Measurements from ENCODE around the gene LYRM1. TPM values are rescaled to one million over a fixed set of nuclear protein-coding genes. Genes with fewer than 3 reads are reported as not detected.
"Not testable (repeated sequence)": the region's sequence is repeated elsewhere in the genome, so short reads cannot be mapped to it uniquely, and the experiment has no call there.

Gene LYRM1
- polyA plus RNA-seq, 3 donors, result 26.9 to 76.0 (median 61.2) TPM

DNA sequence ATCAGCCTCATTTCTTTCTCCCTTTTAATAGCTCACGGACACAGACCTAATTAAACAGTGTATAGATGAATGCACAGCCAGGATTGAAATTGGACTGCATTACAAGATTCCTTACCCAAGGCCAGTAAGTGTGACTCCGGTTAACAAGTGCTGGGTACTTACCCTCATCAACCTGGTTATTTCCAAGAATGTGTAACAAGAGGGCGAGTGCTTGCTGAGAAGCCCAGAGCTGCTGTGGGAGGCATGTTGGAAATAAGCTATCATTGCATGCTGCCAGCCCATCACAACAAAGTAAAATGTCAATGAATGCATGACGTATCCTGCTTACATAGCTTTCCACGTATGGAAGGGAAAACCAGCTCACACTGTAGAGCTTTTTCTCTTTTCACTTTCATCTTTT lies 19.5 kb downstream of the LYRM1 start:
- H3K27ac ChIP-seq (ENCODE audit: low read depth, low read length), result no peak overlapping the region
- 89 to 95% (median 93%) methylated on average over 5 of the region's 5 CpGs for WGBS, 3 donors

DNA sequence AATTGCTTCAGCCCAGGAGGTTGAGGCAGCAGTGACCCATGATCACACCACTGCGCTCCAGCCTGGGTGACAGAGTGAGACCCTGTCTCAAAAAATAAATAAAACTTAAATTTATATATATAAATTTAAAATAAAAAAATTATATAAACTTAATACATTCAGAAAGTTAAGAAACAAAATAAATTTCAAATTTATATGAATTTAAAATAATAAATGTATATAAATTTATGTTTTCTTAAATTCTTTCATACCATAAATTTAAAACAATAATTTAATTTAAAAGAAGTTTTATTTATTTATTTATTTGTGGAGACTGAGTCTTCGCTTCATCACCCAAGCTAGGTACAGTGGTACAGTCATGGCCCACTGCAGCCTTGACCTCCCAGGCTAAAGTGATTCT lies 20.2 kb downstream of the LYRM1 start:
- WGBS, 3 donors, result 99 to 100% (median 100%) methylated on average over 2 of the region's 2 CpGs

DNA sequence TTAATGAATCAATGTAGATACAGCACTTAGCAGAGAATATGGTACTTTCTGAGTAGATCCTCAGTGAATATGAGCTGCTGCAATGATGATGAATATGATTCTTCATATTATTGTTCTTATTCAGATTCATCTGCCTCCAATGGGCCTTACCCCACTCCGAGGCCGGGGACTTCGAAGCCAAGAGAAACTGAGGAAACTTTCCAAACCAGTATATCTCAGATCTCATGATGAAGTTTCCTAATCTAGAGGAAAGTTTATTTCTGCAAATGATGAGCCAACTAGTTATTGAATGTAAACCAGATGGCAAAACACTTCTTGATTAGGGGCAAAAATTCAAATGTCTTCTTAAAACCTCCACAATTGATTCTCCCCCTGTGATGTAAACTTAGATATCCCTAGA lies 23.3 kb downstream of the LYRM1 start:
- no peak overlapping the region for H3K27ac ChIP-seq (ENCODE audit: low read depth, low read length)
- WGBS, 3 donors, result 81 to 96% (median 91%) methylated on average over 3 of the region's 3 CpGs

More for the DNA sequence above, 20.2 kb downstream of the LYRM1 start:
- no peak overlapping the region for H3K27ac ChIP-seq (ENCODE audit: low read depth, low read length)

DNA sequence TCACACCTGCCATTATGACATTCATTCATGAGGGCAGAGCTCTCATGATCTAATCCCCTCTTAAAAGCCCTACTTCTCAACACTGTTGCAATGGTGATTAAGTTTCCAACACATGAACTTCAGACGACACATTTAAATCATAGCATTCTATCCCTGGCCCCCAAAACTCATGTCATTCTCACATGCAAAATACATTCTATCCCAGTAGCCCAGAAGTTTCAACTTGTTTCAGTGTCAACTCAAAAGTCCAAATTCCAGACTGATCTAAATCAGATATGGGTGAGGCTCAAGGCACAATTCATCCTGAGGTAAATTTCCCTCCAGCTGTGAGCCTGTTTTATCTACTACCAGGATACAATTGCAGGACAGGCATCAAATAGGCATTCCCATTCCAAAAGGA lies 25.2 kb downstream of the LYRM1 start:
- 96 to 97% (median 97%) methylated on average over 1 of the region's 1 CpG for WGBS, 3 donors
- H3K27ac ChIP-seq (ENCODE audit: low read depth, low read length), result no peak overlapping the region

DNA sequence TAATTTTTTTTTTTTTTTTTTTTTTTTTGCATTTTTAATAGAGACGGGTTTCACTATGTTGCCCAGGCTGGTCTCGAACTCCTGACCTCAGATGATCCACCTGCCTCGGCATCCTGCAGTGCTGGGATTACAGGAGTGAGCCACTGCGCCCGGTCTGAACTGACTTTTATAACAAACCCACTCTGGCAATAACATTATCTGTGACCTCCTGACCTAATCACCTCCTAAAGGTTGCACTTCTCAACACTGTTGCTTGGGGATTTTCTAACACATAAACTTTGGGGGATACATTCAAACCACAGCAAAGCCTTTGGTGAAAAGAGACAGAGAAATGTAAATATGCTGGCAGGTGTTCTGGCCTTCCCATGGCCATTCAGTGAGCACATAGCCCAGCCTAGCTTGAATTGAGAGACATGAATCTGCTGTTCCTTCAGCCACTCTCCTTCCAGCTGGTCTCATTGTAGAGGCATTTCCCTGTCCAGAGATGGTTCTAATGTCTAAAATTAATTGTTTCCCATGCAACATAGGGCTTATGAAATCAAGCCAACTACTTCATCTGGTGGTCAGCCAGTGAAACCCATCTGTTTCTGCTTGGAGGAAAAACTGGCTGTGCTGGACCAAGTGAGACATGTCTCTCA lies 28.3 kb downstream of the LYRM1 start:
- no peak overlapping the region for H3K27ac ChIP-seq (ENCODE audit: low read depth, low read length)
- WGBS, 3 donors, result 78 to 91% (median 82%) methylated on average over 3 to 5 of the region's 5 CpGs

DNA sequence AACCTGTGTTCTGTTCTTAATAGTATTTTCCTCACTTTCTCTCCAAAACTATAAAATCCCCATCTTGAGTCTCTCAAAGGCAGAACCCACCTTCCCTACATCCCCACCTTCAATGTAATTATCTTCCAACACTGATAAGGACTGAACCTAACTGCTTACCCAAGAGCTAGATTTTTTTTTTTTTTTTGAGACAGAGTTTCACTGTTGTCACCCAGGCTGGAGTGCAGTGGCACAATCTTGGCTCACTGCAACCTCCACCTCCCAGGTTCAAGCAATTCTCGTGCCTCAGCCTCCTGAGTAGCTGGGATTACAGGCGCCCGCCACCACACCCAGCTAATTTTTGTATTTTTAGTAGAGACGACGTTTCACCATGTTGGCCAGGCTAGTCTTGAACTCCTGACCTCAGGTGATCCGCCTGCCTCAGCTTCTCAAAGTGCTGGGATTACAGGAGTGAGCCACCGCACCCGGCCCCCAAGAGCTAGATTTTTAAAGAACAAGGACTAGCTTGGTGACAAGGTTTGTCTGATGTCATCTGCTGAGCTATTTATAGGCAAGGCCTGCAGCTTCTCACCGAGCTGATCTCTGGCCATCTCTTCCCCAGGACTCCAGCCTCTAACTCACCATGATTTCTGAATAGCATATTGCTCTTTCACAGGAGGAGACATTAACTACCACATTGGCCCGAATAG lies 29.2 kb downstream of the LYRM1 start:
- H3K27ac ChIP-seq (ENCODE audit: low read depth, low read length), result not testable (repeated sequence)
- 72 to 74% (median 74%) methylated on average over 10 of the region's 10 CpGs for WGBS, 3 donors

DNA sequence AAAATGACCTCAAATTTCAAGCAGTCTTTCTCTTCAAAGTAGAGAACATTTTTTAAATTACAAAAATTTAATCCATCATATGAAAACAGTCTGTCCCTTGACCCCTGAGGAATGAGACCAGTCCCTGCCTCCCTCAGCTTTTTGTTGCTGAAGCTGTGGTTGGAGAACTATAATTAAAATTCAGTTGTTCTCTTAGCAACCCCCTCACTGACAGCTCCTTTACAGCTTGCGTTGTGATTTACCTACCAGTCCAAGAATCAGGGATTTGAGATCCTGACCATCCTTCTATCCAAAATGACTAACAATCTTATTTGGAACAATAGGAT lies 29.8 kb downstream of the LYRM1 start:
- WGBS, 3 donors, result 61 to 95% (median 68%) methylated on average over 1 of the region's 1 CpG
- H3K27ac ChIP-seq (ENCODE audit: low read depth, low read length), result no peak overlapping the region

DNA sequence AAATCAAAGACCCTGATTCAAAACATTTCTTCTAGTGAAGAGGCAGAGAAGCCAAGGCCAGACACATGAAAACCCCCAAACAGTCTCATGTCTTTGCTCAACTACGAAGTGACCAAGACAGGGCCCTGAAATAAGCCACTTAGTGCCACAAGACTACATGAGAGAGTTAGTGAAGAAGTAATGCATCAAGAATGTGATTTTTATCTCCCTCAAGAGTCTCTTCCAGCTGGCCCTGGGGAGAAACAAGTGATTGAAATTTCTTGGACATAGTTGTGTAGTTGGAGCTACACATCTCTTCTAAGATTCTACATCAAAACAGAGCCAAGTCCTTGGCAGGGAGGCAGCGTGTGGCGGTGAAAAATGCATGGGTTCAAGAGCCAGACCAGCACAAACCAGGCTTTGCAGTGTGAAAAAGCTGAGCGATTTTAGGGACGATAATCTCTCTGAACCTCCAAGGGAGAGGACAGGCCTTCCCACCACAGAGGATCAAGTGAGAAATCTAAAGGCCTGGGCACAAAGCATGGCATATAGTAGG lies 30.6 kb downstream of the LYRM1 start:
- H3K27ac ChIP-seq (ENCODE audit: low read depth, low read length), result no peak overlapping the region
- 69 to 92% (median 86%) methylated on average over 5 of the region's 5 CpGs for WGBS, 3 donors

DNA sequence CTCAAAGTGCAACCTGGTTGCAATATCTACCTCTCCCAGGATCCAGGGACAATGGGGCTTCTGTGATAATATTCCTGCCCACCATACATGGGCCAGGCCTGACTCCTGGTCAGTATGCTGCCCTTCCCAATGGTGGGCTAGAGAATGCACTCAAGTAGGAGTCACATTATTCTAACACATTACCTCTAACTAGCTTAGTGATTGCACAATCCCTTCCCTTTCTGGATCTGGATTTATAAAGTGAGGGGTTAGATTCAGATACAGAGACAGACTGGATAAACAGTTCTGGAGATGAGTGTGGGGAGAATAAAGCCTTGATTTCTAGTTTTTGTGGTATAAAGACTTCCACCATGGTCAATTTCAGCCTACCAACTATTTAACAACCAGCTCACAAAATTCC lies 33.0 kb downstream of the LYRM1 start:
- H3K27ac ChIP-seq (ENCODE audit: low read depth, low read length), result no peak overlapping the region

DNA sequence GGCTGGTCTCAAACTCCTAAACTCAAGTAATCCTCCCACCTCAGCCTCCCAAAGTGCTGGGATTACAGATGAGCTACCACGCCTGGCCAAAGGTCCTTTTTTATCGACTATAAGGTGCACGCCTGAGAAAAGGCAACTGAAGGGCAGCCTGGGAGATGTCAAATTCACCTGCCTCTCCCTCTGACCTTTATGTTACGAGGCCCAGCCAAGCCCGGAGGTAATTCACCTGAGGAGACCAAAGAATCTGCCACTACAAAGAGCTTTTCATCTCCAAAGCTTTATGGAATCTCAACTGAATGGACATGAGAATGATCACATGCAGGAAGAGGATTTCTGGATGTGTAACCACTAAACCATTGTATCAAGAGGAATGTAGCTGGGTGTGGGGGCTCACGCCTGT lies 37.2 kb downstream of the LYRM1 start:
- H3K27ac ChIP-seq (ENCODE audit: low read depth, low read length), result no peak overlapping the region
- 50 to 91% (median 89%) methylated on average over 6 of the region's 6 CpGs for WGBS, 3 donors

DNA sequence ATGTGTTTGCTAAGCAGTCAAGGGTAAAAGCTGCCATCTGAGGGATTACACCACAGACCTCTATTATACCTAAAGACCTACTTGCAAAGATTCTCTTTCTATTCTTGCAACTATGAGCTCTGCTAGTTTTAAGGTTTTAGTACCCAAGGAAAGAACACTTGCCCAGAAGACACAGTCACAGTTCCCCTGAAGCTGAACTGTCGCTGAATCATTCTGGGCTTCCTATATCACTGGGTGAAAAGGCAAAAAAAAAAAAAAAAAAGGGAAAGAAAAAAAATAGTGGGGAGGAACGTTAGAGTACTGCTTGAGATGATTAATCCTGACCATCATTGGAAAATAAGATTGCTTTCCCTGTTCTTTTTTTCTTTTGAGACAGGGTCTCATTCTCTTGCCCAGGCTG lies 37.9 kb downstream of the LYRM1 start:
- WGBS, 3 donors, result 16 to 53% (median 24%) methylated on average over 2 of the region's 2 CpGs
- H3K27ac ChIP-seq (ENCODE audit: low read depth, low read length), result no peak overlapping the region

DNA sequence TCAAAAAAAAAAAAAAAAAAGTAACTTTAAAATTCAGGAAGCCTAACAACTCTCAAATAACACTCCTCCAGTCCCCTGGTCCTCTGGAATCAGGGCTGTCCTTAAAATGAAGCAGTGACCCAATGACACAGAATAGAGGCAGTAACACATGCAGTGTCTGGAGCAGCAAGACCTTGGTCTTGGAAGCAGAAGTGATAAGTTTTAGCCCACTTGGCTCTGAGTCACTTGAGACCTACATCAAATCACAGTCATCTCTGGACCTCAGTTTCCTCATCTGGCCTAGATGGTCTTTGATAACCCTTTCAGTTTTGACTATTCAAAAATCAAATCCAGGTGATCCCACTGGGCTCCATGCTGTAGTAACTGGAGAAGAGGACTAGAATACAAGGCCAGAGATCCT lies 39.0 kb downstream of the LYRM1 start:
- H3K27ac ChIP-seq (ENCODE audit: low read depth, low read length), result no peak overlapping the region

DNA sequence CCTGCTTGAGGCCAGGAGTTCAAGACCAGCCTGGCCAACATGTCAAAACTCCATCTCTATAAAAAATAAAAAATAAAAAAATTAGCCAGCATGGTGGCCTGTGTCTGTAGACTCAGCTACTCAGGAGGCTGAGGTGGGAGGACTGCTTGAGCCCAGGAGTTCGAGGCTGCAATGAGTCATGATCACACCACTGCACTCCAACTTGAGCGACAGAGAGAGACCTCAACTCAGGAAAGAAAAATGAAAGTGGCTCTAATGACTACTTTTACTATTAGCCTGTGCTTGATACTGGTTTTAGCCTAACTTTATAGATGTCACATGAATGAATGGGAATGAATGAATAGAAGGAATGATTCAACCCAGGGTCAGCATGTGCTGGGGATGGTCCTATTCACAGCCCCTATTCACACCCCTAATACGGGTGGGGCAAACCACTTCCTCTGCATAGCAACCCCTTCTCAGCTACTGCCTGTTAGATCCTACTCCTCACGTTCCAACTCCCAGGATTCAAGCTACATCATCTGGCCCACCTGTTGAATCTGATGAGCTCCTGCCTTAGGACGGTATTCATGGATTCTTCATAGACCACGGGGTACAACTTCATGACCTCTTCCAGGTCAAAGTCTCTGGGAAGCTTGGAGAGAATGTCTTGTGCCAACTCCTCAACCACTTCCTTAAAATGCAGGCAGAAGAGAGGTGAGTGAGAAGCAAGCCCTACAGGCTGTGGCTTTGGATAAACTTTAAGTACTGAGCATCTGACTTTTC lies 40.5 kb downstream of the LYRM1 start:
- no peak overlapping the region for H3K27ac ChIP-seq (ENCODE audit: low read depth, low read length)
- WGBS, 3 donors, result 54 to 80% (median 62%) methylated on average over 6 of the region's 6 CpGs

DNA sequence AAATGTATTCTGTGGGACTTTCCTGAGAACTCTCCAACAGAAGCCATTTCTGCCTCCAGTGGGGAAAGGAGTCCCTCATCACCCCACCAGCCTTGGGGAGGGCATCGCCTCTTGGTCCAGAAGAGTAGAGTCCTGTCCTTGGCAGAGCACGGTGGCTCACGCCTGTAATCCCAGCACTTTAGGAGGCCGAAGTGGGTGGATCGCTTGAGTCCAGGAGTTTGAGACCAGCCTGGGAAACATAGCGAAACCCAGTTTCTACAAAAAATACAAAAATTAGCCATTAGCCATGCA lies 41.0 kb downstream of the LYRM1 start:
- no peak overlapping the region for H3K27ac ChIP-seq (ENCODE audit: low read depth, low read length)
- 95 to 99% (median 95%) methylated on average over 6 of the region's 6 CpGs for WGBS, 3 donors

DNA sequence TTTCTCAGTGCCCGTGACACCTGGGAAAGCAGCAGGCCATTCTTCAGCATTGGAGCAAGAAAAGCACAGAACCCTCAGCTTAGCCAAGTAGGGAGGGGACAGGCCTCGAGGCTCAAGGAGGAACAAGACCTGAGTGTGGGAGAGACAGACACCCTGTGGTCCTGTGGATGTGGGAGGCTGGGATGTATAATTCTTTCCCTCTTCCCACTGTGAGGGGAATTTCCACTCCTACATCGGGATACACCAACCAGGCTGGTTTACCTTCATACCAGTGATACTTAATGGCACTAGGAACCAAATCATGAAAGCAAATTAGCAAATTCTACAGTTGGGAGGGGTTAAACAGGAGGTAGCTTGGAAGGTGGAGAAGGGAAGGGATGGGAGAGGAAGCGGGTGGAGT lies 41.7 kb downstream of the LYRM1 start:
- 69 to 84% (median 83%) methylated on average over 4 of the region's 4 CpGs for WGBS, 3 donors
- no peak overlapping the region for H3K27ac ChIP-seq (ENCODE audit: low read depth, low read length)

DNA sequence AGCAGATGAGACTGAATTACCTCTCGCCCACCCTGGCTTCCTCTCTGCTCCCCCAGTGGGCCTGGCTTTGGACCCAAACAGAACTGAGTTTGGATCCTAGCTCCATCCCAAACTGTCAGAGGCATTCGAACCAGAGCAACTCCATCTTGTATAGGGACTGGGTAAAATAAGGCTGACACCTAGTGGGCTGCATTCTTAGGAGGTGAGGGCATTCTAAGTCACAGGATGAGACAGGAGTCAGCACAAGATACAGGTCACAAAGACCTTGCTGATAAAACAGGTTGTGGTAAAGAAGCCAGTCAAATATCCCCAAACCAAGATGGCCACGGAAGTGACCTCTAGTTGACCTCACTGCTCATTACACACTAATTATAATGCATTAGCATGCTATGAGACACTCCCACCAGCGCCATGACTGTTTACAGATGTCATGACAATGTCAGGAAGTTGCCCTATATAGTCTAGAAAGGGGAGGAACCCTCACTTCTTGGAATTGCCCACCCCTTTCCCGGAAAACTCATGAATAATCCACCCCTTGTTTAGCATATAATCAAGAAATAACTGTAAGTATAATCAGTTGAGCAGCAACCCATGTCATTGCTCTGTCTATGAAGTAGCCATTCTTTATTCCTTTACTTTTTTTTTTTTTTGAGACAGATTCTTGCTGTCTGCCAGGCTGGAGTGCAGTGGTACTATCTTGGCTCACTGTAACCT lies 44.4 kb downstream of the LYRM1 start:
- H3K27ac ChIP-seq (ENCODE audit: low read depth, low read length), result no peak overlapping the region
- 76 to 91% (median 85%) methylated on average over 5 of the region's 5 CpGs for WGBS, 3 donors

DNA sequence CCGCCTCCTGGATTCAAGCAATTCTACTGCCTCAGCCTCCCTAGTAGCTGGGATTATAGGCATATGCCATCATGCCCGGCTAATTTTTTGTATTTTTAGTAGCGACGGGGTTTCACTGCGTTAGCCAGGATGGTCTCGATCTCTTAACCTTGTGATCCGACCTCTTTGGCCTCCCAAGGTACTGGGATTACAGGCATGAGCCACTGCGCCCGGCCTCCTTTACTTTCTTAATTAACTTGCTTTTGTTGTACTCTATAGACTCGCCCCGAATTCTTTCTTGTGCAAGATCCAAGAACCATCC lies 45.0 kb downstream of the LYRM1 start:
- not testable (repeated sequence) for H3K27ac ChIP-seq (ENCODE audit: low read depth, low read length)
- WGBS, 3 donors, result 89 to 97% (median 96%) methylated on average over 11 of the region's 11 CpGs

DNA sequence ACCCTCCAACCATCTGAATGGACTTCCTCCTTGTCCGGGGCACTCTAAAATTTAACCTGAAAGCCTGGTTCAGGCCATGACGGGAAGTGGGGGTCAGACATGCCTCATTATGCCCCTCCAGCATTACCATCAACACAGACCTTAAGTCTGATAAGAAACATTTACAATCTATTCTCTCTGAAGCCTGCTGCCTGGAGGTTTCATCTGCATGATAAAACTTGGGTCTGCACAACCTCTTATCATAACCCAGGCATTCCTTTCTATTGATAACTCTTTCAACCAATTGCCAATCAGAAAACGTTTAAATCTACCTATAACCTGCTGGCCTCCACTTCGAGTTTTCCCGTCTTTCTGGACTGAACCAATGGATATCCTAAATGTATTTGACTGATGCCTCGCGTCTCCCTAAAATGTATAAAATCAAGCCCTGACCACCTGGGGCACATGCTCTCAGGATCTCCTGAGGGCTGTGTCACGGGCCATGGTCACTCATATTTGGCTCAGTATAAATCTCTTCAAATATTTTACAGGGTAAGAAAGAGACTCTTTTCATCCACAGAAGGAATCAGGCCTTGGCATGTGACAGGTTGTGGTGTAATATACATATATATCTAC lies 45.6 kb downstream of the LYRM1 start:
- no peak overlapping the region for H3K27ac ChIP-seq (ENCODE audit: low read depth, low read length)
- WGBS, 3 donors, result 77 to 89% (median 88%) methylated on average over 8 of the region's 8 CpGs

DNA sequence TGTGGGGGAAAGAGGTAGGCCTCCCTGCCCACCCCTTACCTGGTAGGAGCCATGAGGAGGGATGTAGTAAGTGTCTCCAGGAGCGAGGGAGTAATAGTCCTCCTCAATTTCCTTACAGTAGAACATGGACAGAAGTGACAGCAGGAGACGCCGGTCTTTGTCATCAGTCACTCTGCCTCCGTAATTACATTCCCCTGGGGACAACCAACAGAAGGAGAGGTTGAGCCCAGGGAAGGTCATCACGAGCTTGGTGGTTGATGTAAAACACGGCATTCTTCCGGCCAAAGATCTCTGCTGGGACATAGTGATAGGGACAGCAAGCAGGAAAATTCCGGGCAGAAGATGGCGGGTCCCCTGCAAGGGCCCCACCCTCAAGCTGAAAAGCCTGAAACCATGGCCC lies 47.9 kb downstream of the LYRM1 start:
- WGBS, 3 donors, result 85 to 94% (median 87%) methylated on average over 9 of the region's 9 CpGs
- H3K27ac ChIP-seq (ENCODE audit: low read depth, low read length), result no peak overlapping the region
